ENCODE results near the gene CEL.
"Not testable (repeated sequence)": the region's sequence is repeated elsewhere in the genome, so short reads cannot be mapped to it uniquely, and the experiment has no call there.

The CEL gene

DNA sequence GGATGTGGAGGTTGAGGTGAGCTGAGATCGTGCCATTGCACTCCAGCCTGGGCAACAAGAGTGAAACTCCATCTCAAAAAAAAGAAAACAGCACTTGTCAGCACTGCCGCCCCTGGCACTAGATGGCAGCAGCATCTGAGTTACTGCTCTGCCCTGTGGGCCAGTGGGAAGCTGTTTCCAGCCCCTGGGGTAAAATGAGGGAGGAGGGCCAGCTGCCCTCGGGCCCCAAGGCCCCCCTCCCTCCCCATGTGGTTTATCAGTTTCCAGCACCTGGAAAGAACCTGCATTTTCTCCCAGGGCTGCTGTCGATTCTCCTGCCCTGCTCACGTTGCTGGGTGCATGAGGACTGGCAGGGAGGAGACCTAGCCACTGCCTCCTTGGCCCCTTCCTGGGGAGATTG is 13.2 kb upstream of the CEL start:
- no peak for DNase-seq

DNA sequence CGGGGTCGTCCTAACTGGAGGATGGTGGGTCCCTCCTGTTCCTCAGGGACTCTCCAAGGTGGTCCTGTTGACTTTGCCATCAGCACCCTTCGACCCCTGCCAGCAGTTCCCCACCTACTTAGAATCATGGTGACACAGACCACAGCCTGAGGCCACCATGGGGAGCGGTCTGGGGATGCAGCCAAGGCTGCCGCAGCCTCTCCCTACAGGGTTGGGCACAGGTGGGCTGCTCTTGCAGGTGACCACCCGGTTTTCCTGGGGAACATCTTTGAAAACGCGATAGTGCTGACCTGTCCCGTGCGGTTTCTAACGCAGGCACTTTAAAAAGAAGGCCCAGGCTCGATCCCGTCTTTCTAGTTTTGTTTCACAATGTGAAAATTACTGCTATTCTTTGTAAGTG is 12.7 kb upstream of the CEL start:
- DNase-seq = no peak

DNA sequence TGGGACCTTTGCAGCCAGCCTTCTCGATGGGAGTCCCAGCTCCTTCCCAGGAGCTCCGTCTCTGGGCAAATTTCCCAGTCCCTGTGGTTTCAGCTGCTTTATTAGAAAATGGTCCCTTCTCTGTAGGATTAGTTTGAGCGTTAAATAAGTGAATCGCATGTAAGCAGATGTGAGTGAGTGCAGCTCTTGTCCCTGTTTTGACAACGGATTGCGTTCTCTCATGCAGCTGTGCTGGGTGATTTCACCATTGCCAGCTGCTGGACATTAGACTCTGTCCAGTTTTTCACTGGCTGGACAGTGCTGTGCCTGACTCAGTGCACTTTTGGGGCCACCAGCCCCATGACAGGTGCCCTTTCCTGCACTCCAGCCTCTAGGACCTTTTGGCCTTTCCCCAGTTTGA is 11.6 kb upstream of the CEL start:
- no peak for DNase-seq

DNA sequence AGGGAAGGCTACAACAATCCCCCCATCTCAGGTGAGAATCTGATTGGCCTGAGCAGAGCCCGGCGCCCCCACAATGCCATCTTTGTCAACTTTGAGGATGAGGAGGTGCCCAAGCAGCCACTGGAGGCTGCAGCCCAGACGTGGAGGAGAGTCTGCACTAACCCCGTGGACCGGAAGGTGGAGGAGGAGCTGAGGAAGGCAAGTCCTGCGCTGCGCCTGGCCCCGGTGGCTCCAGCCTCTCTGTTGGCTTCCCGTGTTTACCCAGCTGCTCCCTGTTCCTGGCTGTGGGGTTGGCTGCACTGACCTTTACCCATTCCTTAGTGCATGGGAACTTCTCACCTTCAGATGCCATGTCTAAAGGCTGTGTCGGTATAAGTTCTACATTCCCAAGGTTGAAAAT is 11.0 kb upstream of the CEL start:
- no peak for DNase-seq

DNA sequence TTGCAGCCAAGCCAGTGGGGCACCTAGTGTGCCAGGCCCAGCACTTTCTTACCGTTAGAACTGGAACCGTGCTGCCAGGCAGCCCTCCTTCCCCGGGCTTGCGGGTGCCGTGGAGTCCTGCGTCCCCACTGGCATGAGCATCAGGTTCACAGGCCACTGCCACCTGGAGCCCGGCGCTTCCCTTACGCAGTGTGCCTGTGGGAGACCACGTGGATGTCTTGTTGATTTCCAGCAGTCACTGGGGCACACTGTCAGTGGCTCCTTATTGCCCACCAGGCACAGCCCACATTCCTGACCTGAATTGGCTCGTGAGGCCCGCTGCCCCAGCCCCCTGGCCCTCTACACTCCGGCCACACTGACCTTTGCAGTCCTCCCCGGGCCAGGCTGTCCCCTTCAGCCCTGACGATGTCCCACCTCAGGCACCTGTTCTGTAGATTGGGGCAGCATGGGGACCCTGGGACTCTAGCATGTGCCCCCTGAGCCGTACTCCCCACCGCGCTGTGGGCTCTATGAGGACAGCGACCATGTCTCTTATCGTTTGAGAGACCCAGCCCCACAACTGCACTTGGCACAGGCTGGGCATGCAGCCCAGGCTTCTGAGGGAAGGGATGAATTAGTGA is 10.4 kb upstream of the CEL start:
- no peak for DNase-seq

DNA sequence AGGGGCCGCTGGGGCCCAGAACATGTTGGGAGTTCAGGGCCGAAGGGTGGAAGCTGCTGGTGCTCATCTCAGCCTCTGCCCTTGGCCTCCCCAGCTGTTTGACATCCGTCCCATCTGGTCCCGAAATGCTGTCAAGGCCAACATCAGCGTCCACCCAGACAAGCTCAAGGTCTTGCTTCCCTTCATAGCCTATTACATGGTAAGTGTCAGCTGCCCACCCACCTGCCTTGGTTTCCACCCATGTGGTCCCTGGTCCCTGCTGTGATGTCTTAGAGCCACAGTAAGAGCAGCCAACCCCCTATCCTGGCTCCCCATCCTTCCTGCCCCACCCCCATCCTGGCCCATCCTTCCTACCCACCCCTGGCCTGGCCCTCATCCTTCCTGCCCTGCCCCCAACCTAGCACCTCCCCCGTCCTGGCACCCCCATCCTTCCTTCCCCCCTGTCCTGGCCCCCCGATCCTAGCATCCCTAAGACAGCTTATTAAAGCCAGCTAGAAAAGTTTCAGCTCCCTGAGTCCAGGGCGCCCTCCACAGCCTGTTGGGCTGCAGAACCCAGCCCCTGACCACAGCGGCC is 9.7 kb upstream of the CEL start:
- no peak for DNase-seq

DNA sequence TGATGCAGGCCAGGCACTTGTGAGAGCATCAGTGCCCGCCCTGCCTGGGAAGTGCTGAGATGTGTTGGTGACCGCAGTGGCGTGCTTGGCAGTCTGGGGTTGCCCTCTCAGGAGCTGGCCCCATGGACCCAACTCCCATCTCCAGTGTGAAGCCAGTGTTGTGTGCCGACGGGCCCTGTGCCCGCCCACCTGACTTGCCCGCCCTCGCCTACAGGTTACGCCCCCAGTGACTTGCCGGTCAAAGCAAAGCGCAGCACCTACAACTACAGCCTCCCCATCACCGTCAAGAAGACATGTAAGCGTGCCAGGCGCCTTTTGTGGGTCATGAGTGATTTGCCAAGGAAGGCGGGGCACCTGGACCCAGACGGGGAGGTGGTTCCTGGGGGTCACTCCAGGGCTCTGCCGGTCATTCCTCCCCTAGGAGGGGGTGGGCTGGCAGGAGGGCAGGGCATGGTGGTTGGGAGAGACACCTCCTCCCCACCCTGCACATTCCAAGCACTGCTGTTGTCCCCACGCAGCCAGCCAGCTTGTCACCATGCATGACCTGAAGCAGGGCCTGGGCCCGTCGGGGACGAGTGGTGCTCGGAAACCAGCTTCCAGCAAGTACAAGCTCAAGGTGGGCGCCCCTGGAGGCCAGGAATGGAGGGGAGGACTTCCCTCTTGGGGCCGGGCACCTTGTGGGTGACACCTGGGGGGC is 7.4 kb upstream of the CEL start:
- DNase-seq = no peak

DNA sequence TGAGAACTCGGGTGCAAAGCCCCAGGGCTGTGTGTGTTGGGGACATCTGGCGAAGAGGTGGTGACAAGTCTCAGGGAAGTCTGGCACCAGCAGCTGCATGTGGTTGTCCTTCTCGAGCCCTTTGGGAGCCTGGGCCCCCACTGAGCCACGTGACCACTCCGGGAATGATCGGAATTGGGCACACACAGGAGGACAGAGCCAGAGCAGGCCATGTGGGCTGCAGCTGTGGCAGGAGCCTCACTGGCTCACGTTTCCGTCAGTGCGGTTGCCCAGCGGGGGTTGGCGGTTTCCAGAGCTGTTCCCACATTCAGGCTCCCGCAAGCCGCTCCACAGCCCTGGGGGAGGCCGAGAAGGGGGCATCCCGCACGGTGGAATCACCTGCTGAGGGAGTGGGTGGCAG is 6.8 kb upstream of the CEL start:
- no peak for DNase-seq

DNA sequence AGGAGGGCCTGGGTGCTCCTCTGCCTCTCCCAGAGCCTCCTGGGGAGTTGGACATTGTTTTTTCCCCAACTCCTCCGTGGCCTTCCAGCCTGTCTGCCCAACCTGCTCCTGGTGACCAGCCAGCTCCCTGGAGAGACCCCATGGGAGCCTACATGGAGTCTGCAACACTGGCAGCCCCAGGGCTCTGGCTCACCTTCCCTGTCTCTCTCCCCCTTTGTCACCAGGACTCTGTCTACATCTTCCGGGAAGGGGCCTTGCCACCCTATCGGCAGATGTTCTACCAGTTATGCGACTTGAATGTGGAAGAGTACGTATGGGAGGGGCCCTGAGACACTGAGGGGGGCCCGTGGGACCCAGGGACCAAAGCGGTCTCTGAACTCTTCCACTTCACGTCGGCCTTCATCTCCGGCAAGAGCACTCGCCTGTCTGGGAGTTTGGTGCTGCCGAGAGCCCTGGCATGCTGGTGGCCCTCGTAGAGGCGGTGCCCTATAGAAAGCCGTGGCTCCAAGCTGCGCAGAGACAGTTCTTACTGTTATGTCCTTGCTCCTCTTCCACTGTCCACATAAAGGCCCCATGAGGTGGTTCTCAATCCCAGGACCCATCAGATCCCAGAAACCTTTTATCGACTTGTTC is 5.9 kb upstream of the CEL start:
- no peak for DNase-seq

DNA sequence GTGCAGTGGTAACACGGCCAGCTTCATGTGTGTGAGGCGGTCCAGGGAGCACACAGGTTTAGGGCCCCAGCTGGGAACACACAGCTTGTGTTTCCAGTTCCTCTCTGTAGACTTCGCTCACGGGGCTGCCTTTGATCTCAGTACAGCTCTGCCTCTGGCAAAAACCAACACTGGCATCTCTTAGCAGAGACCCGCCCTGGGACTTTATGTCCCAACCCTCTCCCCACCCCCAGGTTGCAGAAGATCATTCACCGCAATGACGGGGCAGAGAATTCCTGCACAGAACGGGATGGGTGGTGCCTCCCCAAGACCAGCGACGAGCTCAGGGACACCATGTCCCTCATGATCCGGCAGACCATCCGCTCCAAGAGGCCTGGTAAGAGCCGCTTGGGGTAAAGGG is 5.2 kb upstream of the CEL start:
- no peak for DNase-seq

DNA sequence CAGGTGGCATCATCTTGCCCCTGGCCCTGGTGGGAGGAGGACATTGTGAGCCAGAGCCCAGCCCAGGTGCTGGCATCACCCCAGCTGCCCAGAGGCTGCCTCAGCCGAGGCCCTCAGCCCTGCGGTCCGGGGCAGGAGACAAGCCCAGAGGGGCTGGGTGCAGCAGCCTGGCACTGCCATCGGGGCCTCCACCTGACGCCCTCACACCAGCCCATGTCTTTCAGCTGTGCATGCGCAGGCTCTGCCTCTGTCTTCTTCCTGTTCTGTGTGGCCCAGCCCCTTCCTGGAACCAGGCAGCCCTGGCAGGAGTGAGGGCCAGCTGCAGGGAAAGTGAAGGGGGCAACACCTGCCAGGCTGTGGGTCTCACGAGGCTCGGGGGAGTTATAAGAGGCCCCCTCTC is 4.8 kb upstream of the CEL start:
- no peak for DNase-seq

DNA sequence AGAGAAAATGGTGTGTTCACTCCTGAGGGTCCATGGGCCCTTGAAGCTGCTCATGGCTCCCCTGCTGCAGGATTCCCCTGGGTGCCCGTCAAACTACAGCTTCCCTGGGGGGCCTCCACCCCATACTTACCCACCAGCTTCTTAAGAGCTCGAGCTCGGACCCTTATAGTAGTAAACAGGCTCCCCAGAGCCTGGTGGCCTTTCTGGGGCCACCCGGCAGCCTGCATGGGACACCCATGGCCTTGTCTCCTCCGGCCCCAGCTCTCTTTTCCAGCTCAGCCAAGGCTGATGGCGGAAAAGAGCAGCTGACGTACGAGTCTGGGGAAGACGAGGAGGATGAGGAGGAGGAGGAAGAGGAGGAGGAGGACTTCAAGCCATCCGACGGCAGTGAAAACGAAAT is 4.2 kb upstream of the CEL start:
- DNase-seq = no peak

DNA sequence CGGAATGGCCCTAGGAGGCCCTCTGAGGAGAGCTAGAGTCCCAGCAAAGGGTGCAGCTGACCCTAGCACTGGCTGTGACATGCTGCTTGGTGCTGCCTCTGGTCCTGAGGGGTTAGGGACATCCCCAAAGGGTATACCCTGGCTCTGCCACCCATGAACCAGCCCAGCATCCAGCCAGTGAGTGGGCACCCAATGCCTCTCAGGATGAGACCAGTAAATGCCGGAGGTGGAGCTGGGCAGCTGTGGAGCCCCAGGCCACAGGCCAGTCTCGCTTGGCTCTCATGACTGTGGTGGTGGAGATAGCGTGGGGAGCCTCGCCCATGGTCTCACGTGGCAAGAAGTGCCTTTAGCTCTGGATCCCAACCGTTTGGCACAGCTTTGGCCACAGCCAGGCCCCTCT is 3.7 kb upstream of the CEL start:
- no peak for DNase-seq

DNA sequence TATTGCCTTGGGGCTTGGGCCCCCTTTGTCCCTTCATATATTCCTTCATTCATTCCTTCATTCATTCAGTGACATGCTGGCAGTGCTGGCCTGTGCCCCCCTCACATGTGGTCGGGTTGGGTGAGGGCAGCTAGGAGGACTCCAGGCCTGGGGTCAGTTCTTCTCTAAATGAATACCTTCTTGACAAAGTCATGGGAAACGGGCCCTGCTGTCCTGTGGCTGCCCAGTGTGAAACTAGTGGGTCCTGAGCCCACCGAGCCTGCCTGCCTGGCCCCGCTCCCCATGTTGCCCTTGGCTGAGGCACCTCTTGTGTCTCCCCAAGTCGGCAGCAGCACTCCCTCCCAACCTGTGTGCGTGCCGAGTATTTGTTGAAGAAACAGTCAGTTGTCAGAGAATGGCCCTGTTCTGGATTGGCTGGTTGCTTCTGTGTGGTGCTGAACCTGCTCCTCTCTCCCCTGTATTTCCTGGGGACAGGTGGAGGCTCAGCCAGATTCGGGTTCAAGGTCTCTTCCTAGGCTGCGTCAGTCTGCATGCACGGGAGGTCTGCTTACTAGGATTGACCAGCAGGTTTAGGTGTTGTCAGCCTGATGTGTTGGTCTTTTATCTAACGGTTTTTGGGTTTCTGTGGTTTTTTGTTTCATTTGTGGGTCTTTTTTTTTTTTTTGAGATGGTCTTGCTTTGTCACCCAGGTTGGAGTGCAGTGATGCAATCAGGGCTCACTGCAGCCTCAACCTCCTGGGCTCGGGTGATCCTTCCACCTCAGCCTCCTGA is 3.0 kb upstream of the CEL start:
- DNase-seq = no peak

DNA sequence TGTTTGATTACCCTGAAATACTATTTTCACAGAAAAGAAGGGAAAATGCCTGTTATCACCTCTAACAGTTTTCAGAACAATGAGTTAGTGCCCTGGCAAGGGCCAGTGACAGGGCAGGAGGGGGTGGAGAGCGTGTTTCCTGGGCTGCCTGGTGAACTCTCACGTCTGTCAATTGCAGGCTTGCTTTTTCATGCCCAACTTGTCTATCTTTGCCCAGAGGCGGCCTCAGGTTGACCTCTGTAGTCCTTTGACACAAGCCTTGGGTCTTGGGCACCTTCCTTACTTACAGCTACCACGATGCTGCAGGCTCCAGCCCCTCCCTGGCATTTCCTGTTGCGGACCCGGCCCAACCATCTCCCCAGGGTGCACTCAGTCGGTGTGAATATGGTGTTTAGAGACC is 2.2 kb upstream of the CEL start:
- DNase-seq = no peak

DNA sequence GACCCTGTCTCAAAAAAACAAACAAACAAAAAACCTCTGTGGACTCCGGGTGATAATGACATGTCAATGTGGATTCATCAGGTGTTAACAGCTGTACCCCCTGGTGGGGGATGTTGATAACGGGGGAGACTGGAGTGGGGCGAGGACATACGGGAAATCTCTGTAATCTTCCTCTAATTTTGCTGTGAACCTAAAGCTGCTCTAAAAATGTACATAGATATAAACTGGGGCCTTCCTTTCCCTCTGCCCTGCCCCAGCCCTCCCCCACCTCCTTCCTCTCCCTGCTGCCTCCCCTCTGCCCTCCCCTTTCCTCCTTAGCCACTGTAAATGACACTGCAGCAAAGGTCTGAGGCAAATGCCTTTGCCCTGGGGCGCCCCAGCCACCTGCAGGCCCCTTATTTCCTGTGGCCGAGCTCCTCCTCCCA is 1.4 kb upstream of the CEL start:
- no peak for DNase-seq

DNA sequence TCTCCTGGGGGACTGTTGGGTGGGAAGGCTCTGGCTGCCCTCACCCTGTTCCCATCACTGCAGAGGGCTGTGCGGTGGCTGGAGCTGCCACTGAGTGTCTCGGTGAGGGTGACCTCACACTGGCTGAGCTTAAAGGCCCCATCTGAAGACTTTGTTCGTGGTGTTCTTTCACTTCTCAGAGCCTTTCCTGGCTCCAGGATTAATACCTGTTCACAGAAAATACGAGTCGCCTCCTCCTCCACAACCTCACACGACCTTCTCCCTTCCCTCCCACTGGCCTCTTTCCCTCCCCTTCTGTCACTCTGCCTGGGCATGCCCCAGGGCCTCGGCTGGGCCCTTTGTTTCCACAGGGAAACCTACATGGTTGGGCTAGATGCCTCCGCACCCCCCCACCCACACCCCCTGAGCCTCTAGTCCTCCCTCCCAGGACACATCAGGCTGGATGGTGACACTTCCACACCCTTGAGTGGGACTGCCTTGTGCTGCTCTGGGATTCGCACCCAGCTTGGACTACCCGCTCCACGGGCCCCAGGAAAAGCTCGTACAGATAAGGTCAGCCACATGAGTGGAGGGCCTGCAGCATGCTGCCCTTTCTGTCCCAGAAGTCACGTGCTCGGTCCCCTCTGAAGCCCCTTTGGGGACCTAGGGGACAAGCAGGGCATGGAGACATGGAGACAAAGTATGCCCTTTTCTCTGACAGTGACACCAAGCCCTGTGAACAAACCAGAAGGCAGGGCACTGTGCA is 590 bp upstream of the CEL start:
- not testable (repeated sequence) for DNase-seq

DNA sequence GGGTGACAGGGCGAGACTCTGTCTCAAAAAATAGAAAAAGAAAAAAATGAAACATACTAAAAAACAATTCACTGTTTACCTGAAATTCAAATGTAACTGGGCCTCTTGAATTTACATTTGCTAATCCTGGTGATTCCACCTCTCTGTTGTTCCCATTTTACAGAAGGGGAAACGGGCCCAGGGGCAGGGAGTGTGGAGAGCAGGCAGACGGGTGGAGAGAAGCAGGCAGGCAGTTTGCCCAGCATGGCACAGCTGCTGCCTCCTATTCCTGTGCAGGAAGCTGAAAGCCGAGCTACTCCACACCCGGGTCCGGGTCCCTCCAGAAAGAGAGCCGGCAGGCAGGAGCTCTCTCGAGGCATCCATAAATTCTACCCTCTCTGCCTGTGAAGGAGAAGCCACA is 788 bp downstream of the CEL start:
- DNase-seq = not testable (repeated sequence)

DNA sequence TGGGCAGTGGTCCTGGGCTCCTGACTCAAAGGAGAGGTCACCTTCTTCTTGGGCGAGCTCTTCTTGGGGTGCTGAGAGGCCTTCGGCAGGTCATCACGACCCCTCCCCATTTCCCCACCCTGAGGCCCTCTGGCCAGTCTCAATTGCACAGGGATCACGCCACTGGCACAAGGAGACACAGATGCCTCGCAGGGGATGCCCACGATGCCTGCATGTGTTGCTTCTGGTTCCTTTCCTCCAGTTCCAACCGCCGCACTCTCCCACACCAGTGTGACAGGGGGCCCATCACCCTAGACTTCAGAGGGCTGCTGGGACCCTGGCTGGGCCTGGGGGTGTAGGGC is 1.3 kb downstream of the CEL start:
- DNase-seq = no peak

DNA sequence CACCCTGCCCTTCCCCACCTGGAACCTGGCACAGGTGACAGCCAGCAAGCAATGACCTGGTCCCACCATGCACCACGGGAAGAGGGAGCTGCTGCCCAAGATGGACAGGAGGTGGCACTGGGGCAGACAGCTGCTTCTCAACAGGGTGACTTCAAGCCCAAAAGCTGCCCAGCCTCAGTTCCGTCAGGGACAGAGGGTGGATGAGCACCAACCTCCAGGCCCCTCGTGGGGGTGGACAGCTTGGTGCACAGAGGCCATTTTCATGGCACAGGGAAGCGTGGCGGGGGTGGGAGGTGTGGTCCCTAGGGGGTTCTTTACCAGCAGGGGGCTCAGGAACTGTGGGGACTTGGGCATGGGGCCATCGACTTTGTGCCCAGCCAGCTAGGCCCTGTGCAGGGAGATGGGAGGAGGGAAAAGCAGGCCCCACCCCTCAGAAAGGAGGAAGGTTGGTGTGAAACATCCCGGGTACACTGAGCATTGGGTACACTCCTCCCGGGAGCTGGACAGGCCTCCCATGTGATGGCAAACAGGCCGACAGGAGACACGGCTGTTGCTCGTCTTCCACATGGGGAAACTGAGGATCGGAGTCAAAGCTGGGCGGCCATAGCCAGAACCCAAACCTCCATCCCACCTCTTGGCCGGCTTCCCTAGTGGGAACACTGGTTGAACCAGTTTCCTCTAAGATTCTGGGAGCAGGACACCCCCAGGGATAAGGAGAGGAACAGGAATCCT is 1.9 kb downstream of the CEL start:
- DNase-seq = no peak

DNA sequence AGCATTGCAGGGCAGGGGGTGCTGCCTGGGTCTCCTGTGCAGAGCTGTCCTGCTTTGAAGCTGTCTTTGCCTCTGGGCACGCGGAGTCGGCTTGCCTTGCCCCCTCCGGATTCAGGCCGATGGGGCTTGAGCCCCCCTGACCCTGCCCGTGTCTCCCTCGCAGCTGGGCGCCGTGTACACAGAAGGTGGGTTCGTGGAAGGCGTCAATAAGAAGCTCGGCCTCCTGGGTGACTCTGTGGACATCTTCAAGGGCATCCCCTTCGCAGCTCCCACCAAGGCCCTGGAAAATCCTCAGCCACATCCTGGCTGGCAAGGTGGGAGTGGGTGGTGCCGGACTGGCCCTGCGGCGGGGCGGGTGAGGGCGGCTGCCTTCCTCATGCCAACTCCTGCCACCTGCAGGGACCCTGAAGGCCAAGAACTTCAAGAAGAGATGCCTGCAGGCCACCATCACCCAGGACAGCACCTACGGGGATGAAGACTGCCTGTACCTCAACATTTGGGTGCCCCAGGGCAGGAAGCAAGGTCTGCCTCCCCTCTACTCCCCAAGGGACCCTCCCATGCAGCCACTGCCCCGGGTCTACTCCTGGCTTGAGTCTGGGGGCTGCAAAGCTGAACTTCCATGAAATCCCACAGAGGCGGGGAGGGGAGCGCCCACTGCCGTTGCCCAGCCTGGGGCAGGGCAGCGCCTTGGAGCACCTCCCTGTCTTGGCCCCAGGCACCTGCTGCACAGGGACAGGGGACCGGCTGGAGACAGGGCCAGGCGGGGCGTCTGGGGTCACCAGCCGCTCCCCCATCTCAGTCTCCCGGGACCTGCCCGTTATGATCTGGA is 2.7 kb downstream of the CEL start:
- no peak for DNase-seq

DNA sequence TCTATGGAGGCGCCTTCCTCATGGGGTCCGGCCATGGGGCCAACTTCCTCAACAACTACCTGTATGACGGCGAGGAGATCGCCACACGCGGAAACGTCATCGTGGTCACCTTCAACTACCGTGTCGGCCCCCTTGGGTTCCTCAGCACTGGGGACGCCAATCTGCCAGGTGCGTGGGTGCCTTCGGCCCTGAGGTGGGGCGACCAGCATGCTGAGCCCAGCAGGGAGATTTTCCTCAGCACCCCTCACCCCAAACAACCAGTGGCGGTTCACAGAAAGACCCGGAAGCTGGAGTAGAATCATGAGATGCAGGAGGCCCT is 3.2 kb downstream of the CEL start:
- DNase-seq = no peak

Data from NCI-H1436 treated with DMSO at 0.1 percent for 48 hours (cell line).